Subcutaneous adipose tissue (tissue), 4 donors: ENCODE results near the gene ENOX1. TPM values are rescaled to one million over a fixed set of nuclear protein-coding genes. Genes with fewer than 3 reads are reported as not detected.

Experiments
- total RNA-seq, 4 donors: library from RNA; depleted of rRNA; stranded (reverse); fragments of >200 nt; gene quantifications; one replicate each; pipeline ENCODE4 v1.1.0, GENCODE V29; 2016
- TF ChIP-seq, protein P1 (sequence below): fragments of 450-650 bp; IDR thresholded peaks from one replicate; pipeline ENCODE4 v1.5.1; 2016; ENCODE audit warnings: low read depth, mild to moderate bottlenecking, control low read depth, antibody characterized with exemption, moderate library complexity

Gene ENOX1
- total RNA-seq, 4 donors from 2014 or later = 0.66 to 4.7 (median 2.1) TPM

DNA sequence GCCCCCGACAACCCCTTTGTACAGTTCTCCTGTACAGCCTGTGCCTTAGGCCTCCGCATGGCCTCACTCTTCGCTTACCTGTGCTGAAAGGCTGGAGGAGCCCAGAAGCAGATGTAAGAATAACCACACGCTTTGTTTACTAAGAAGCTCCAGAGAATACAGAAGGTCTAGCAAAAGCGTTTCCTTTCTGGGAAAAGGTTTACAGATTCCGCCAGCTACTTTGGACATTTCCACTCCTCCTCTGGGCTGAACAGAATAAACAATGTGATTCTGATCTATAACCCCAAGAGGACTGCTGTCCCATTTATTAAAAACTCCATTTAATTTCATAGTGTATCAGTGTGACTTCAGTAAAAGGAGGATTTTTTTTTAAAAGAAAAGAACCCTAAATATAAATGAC lies 424.2 kb downstream of the ENOX1 start:
- TF ChIP-seq, protein P1, sequence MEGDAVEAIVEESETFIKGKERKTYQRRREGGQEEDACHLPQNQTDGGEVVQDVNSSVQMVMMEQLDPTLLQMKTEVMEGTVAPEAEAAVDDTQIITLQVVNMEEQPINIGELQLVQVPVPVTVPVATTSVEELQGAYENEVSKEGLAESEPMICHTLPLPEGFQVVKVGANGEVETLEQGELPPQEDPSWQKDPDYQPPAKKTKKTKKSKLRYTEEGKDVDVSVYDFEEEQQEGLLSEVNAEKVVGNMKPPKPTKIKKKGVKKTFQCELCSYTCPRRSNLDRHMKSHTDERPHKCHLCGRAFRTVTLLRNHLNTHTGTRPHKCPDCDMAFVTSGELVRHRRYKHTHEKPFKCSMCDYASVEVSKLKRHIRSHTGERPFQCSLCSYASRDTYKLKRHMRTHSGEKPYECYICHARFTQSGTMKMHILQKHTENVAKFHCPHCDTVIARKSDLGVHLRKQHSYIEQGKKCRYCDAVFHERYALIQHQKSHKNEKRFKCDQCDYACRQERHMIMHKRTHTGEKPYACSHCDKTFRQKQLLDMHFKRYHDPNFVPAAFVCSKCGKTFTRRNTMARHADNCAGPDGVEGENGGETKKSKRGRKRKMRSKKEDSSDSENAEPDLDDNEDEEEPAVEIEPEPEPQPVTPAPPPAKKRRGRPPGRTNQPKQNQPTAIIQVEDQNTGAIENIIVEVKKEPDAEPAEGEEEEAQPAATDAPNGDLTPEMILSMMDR = no peak

DNA sequence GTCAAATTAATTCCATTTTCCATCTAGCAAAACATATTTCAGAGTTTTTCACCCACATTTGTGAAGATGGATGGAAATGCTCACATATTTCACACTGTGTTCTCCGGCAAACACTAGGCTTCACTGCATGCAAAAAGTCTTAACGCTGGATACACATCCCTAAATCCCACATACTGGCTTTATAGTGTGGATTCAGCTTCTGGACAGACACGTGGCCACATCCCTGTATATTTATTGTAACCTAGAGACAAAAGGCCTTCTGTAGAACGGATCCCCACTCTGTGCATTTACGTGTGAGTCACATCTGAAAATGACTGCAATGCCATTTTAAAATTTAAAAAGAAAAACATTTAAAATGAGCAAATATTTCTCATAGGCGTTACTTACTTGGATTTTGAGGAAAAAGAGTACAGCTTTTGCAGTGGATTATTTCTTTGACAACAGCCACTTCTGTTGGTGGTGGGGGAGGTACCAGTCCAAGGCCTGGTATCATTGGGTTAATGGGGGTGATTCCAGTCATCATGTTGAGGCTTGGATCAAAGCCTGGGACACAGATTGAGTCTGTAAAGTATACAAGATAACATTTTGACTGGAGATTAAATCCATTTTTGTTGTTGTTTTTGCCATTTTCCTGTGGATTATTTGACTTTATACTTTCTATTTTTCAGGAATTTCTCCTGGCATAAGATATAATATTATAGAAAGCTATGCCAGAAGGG lies 425.7 kb downstream of the ENOX1 start:
- TF ChIP-seq, protein P1 = no peak

DNA sequence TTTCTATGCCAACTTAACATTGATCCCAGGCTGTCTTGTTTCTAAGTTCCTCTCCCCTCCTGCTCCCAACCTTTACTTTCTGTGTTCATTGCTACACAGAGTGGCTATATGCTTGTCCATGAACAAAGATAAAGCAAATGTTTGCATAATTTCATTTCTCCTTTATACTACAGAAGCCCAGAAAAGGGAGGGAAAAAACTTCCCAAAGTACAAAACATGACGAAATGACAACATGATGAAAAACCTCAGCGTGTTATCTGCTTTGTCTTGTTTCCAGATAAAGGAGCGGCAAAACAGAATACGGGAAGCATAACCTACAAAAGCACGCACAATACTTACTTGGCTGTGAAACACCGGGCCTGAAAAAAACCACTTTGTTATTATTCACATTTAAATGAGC lies 426.6 kb downstream of the ENOX1 start:
- TF ChIP-seq, protein P1 = no peak

DNA sequence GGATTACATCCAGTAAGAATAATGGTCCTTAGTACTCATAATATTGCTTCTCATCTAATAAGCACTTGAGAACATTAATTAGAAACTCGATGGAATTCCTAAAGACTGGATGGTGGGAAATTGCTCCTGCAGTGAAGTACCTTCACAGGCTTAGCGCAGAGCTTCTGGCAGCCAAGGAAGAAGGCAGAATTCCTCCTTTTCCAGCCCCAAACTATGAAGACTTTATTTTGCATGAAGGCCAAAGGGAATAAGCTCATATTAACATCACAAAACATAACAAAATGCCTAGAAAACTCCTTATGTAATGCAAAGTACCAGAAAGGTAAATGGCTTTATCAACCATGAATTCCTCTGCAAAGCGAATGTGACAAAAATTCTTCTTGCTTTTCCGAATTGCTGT lies 427.2 kb downstream of the ENOX1 start:
- TF ChIP-seq, protein P1 = no peak

DNA sequence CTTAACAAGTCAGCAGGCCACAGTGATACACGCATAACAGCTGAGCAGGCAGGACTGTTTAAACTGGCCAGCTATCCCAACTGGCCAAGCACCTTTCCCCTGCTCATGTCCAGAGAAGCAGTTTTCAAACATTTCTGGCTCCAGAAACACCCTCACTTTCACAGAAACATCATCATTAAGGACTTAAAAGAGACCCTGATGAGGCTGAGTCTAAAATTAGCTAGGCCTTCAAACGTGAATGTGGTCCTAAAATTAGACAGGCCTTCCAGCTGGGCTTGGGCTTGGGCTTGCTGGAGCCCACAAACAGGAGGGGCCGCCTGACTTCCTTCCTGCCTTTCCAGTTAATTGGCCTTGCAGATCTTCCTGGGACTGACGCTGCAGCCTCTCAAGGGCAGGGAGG lies 429.2 kb downstream of the ENOX1 start:
- TF ChIP-seq, protein P1 = no peak

DNA sequence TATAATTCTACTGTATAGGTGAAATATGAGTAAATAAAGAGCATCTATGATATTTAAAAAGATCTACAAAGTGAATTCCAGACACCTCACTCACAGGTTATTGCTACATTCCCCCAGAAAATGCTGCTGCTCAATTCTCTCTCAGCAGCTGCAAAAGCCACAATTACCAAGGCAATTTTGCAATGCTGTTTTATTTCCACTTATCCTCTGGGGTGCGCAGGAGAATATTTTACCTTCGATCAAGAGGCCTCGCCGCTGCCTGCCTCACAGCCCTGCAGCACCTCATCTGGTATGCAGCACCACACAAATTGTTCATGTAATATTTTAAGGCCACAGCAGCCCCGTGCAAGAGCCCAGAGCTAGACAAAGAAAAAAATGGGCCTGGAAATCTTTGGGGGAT lies 430.2 kb downstream of the ENOX1 start:
- TF ChIP-seq, protein P1 = no peak

DNA sequence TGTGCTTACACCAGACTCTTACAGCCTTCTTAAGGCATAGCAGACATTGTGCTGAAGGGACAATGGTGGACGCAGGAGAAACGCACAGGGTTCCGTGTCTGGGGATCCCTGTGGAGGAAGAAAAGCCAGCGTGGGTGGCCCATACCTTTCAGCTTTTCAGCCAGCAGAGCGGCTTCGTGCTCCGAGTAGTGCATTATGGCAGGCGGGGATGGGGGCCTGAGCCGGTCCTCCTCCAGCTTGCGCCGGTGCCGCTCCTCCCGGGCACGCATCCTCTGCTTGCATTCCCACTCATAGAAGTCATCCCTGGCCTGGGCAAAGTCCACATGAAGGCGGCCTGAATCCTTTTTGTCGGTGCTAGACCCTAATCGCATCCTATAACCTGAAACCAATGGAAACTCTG lies 431.0 kb downstream of the ENOX1 start:
- TF ChIP-seq, protein P1 = no peak
